Activated CD8-positive, alpha-beta memory T cell treated with anti-CD3 and anti-CD28 coated beads, Interleukin-2, amount 50 U/mL, for 48 hours (primary cell): ENCODE measurements around the gene PCK1.
"Not testable (repeated sequence)": the region's sequence is repeated elsewhere in the genome, so short reads cannot be mapped to it uniquely, and the experiment has no call there.

Experiments used
- DNase-seq: peaks from one replicate; pipeline ENCODE4 v3.0.0-alpha.2; 2020

The PCK1 gene

GRCh38 chr20:57560554-57561355, at the start of gene PCK1:
Gene PCK1, plus strand, starts transcription at chr20:57561110. Its CDS starts 302 bp downstream, at chr20:57561412.
- DNase-seq = no peak

GRCh38 chr20:57511709-57512108, 49.2 kb upstream of the PCK1 start:
- not testable (repeated sequence) for DNase-seq

GRCh38 chr20:57512432-57512831, 48.5 kb upstream of the PCK1 start:
- no peak for DNase-seq

- no peak for DNase-seq
Observed at GRCh38 chr20:57513199-57513598, 47.7 kb upstream of the PCK1 start.

- DNase-seq = no peak
Observed at GRCh38 chr20:57514273-57514751, 46.6 kb upstream of the PCK1 start.

- no peak for DNase-seq
Observed at GRCh38 chr20:57517904-57518303, 43.0 kb upstream of the PCK1 start.

GRCh38 chr20:57522380-57523140, 38.4 kb upstream of the PCK1 start:
- no peak for DNase-seq

GRCh38 chr20:57523782-57524181, 37.1 kb upstream of the PCK1 start:
- DNase-seq = no peak

GRCh38 chr20:57524511-57525176, 36.3 kb upstream of the PCK1 start, which contains the start of gene CTCFL:
Gene CTCFL, minus strand, starts transcription at chr20:57525140. Its CDS starts 935 bp downstream, at chr20:57524205.
- no peak for DNase-seq

GRCh38 chr20:57525328-57526086, 35.4 kb upstream of the PCK1 start:
- DNase-seq = no peak

- DNase-seq = peak; percentile 79
Observed at GRCh38 chr20:57526087-57526884, 34.6 kb upstream of the PCK1 start.

GRCh38 chr20:57526885-57527460, 33.9 kb upstream of the PCK1 start:
- DNase-seq = no peak

- no peak for DNase-seq
Observed at GRCh38 chr20:57527728-57528127, 33.2 kb upstream of the PCK1 start.

GRCh38 chr20:57528148-57528547, 32.8 kb upstream of the PCK1 start:
- DNase-seq = no peak

- DNase-seq = no peak
Observed at GRCh38 chr20:57529160-57529585, 31.7 kb upstream of the PCK1 start.

- no peak for DNase-seq
Observed at GRCh38 chr20:57529810-57530209, 31.1 kb upstream of the PCK1 start.

GRCh38 chr20:57530327-57530981, 30.5 kb upstream of the PCK1 start:
- no peak for DNase-seq

- no peak for DNase-seq
Observed at GRCh38 chr20:57532104-57532503, 28.8 kb upstream of the PCK1 start.

- DNase-seq = no peak
Observed at GRCh38 chr20:57535297-57535696, 25.6 kb upstream of the PCK1 start.

- DNase-seq = no peak
Observed at GRCh38 chr20:57536120-57536708, 24.7 kb upstream of the PCK1 start.
